ENCODE data around the gene CUX1. TPM values are rescaled to one million over a fixed set of nuclear protein-coding genes. Genes with fewer than 3 reads are reported as not detected.
A peak's percentile ranks its signal among the peaks of the same experiment; 100 is the strongest.

Gene CUX1
- total RNA-seq, 4 donors from 2014 or later: 52.5 to 93.6 (median 63.7) TPM

GRCh38 chr7:102284891-102285539, 467.6 kb downstream of the CUX1 start:
- peaks cover 35% of the 10 kb centered on the region for H3K4me1 ChIP-seq
- 56% methylated on average over 17 of the region's 19 CpGs for WGBS
- peak overlapping the region; percentile 75 for H3K4me3 ChIP-seq
- H3K36me3 ChIP-seq: no peaks in the 10 kb centered on the region
- no peak for TF ChIP-seq CTCF (IDR thresholded peaks at IDR 0.05)
- no peak for TF ChIP-seq POLR2AphosphoS5 (IDR thresholded peaks at IDR 0.05)
- no peak for TF ChIP-seq POLR2A (IDR thresholded peaks at IDR 0.05)
- no peak for TF ChIP-seq EP300 (IDR thresholded peaks at IDR 0.05)
- H3K27ac ChIP-seq: no peak overlapping the region
- H3K9me3 ChIP-seq: no peaks in the 10 kb centered on the region
- no peaks in the 10 kb centered on the region for H3K27me3 ChIP-seq
- DNase-seq (ENCODE audit: low spot score in 2 of 2): peak in 1 of 2 donors; percentile 74

- Histone ChIP-seq H3K9me3 (no peaks in the 10 kb centered on the region), H3K27ac (peak overlapping the region; percentile 89), H3K27me3 (no peaks in the 10 kb centered on the region), H3K4me1 (peaks cover 35% of the 10 kb centered on the region), H3K4me3 (peak overlapping the region; percentile 75), H3K36me3 (no peaks in the 10 kb centered on the region)
- WGBS: 40% methylated on average over 16 of the region's 19 CpGs
- TF ChIP-seq POLR2A (IDR thresholded peaks at IDR 0.05) (no peak), CTCF (IDR thresholded peaks at IDR 0.05) (no peak), POLR2AphosphoS5 (IDR thresholded peaks at IDR 0.05) (no peak), EP300 (IDR thresholded peaks at IDR 0.05) (no peak)
- DNase-seq (ENCODE audit: low spot score in 2 of 2): no peak
These were observed 468.3 kb downstream of the CUX1 start for GRCh38 chr7:102285540-102286236.

- H3K27me3 ChIP-seq: no peaks in the 10 kb centered on the region
- H3K27ac ChIP-seq: peak within 1 kb of the TSS; percentile 89
- H3K4me3 ChIP-seq: peak within 1 kb of the TSS; percentile 75
- no peak for TF ChIP-seq POLR2AphosphoS5 (IDR thresholded peaks at IDR 0.05)
- peak in 1 of 2 donors; percentile 47 for TF ChIP-seq POLR2A (IDR thresholded peaks at IDR 0.05)
- H3K9me3 ChIP-seq: no peaks in the 10 kb centered on the region
- WGBS: 0% methylated on average over 7 of the region's 116 CpGs
- no peaks in the 10 kb centered on the region for H3K36me3 ChIP-seq
- peak; percentile 86 to 91 for DNase-seq (ENCODE audit: low spot score in 2 of 2)
- H3K4me1 ChIP-seq: peaks cover 35% of the 10 kb centered on the region
These were observed 469.0 kb downstream of the CUX1 start, which contains the start of gene SH2B2 for GRCh38 chr7:102286237-102287110. Gene SH2B2 (plus strand): TSS chr7:102286868. CDS start chr7:102300551, 13,683 bp downstream.

- WGBS: 2% methylated on average over 33 of the region's 69 CpGs
- H3K27ac ChIP-seq: no peak overlapping the region
- H3K4me1 ChIP-seq: peaks cover 35% of the 10 kb centered on the region
- TF ChIP-seq EP300 (IDR thresholded peaks at IDR 0.05) (no peak), POLR2AphosphoS5 (IDR thresholded peaks at IDR 0.05) (no peak), POLR2A (IDR thresholded peaks at IDR 0.05) (no peak), CTCF (IDR thresholded peaks at IDR 0.05) (no peak)
- H3K27me3 ChIP-seq: no peaks in the 10 kb centered on the region
- DNase-seq (ENCODE audit: low spot score in 2 of 2): peak in 1 of 2 donors; percentile 68
- H3K36me3 ChIP-seq: no peaks in the 10 kb centered on the region
- H3K9me3 ChIP-seq: no peaks in the 10 kb centered on the region
- peak overlapping the region; percentile 75 for H3K4me3 ChIP-seq
These were observed 469.9 kb downstream of the CUX1 start for GRCh38 chr7:102287111-102287980.

- 29% methylated on average over 1 of the region's 5 CpGs for WGBS
- H3K4me3 ChIP-seq: peak overlapping the region; percentile 75
- peaks cover 35% of the 10 kb centered on the region for H3K4me1 ChIP-seq
- DNase-seq (ENCODE audit: low spot score in 2 of 2): no peak
- TF ChIP-seq CTCF (IDR thresholded peaks at IDR 0.05) (no peak), POLR2A (IDR thresholded peaks at IDR 0.05) (no peak), EP300 (IDR thresholded peaks at IDR 0.05) (no peak), POLR2AphosphoS5 (IDR thresholded peaks at IDR 0.05) (no peak)
- no peaks in the 10 kb centered on the region for H3K36me3 ChIP-seq
- no peaks in the 10 kb centered on the region for H3K9me3 ChIP-seq
- no peaks in the 10 kb centered on the region for H3K27me3 ChIP-seq
- no peak overlapping the region for H3K27ac ChIP-seq
These were observed 470.5 kb downstream of the CUX1 start for GRCh38 chr7:102287981-102288278.

Data from suprapubic skin (tissue), 4 donors.